ENCODE results near the gene SETD3.

DNA sequence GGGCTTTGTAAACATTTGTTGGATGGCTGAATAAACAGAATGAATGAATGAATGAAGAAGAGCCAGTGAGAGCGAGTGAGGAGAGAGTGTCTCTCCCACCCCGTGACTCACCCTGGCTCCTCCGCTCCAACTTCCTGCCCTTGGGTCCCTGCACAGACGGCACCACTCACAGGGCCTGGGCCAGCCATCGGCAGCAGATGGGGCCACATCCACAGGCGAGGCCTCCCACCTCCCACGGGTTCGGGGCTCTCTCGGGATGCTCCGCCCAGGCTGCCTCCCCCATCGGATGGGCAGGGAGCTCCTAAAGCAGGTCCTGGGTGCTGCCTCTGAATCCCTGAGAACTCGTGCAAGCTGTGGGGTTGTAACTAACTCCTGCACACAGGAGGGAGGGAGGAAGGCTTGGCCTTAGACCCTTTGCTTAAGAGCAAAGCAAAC lies 41.8 kb upstream of the SETD3 start:
- TF ChIP-seq EZH2 (IDR thresholded peaks at IDR 0.05; ENCODE audit: insufficient read depth, low read length) (no peak), CTCF (IDR thresholded peaks at IDR 0.05; ENCODE audit: insufficient read depth, low read depth, low read length) (no peak)
